KBM-7 (cell line): ENCODE data around the gene PPM1N.

Experiments
- DNase-seq: peaks from one replicate; pipeline ENCODE4 v3.0.0-alpha.2; 2015
- in situ Hi-C: fragments of 300-500 bp; cut with MboI; formaldehyde crosslinking; loops from 2 replicates; pipeline ENCODE4 v1.14.3; 2020; ENCODE audit warnings: low sequenced_read_pairs, low pct_unique_long_range_greater_than_20kb, mixed read lengths

PPM1N gene

DNA sequence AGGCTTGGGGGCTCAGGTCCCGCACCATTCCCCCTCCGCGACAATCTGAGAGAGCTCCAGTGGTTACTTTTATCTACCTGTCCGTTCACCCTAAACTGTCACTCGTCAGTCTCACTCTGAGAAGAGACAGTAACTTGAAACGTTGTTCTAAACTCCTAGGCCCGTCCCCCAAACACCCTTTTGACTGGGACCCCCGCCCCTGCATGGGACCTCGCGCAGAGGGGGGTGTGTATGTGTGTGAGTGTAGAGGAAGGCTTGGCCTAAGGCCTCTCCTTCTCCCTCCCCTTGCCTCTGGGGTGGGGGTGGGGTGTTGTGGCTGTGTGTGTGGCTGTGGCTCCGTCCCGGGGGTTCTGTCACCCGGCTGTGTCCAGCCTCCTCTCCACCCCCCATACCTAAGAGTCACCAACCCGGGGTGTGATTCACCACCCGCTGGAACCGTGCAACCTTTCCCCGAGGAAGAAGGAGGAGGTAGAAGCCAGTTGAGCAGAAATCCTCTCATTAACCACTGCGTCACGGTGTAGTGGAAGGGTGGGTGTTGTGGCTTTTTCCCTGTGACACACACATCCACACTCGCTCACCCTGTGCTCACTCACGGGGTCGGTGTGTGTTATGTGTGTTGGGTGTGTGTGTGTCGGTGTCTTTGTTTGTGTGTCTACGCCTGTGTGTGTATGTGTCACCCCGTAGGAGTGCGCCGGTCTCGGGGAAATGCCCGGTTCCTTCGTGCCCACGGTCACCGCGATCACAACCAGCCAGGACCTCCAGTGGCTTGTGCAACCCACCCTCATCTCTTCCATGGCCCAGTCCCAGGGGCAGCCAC, 28.1 kb upstream of the PPM1N start:
- in situ Hi-C loops: no loop called here
- DNase-seq: peak; percentile 23

DNA sequence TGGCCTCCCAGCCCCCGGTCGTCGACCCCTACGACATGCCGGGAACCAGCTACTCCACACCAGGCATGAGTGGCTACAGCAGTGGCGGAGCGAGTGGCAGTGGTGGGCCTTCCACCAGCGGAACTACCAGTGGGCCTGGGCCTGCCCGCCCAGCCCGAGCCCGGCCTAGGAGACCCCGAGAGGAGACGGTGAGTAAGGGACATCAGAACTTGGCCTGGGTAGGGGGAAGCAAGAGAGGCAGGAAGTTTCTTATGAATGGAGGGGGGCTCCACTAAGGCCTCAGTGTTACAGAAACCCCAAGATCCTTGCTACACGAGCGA, 27.5 kb upstream of the PPM1N start:
- DNase-seq: no peak
- in situ Hi-C loops: no loop called here

DNA sequence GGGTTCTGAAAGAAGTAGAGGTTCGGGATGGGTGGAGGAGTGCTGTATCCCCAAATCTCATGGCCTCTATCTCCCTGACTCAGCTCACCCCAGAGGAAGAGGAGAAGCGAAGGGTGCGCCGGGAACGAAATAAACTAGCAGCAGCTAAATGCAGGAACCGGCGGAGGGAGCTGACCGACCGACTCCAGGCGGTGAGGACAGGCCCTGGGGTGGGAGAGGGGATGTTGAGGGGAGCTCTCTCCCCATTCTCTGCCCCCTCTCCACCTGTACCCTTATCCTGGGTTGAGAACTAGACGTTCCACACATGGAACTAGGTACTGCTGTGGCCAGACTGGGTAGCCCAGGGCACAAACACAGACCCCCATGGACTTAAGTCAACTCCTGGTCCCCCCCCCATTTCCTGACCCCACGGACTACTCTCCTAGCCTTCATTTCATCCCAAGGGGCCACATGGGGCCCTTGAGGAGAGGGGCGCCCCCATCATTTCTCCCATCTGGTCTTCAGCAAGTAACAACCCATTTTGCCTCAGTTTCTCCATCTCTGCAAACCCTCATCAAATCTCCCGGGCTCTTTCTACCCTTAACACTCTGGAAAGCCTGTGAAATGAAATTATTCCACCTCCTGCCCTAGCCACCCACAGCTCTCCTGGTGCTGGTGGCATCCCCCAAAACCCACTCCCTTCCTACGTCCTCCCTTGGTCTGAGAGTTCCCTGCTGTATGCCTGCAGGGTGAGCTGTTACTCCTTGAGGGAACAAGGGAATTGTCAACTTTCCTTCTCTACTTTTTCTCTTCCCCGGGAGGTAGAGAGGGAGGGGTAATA, 26.9 kb upstream of the PPM1N start:
- no peak for DNase-seq
- in situ Hi-C loops: no loop called here

DNA sequence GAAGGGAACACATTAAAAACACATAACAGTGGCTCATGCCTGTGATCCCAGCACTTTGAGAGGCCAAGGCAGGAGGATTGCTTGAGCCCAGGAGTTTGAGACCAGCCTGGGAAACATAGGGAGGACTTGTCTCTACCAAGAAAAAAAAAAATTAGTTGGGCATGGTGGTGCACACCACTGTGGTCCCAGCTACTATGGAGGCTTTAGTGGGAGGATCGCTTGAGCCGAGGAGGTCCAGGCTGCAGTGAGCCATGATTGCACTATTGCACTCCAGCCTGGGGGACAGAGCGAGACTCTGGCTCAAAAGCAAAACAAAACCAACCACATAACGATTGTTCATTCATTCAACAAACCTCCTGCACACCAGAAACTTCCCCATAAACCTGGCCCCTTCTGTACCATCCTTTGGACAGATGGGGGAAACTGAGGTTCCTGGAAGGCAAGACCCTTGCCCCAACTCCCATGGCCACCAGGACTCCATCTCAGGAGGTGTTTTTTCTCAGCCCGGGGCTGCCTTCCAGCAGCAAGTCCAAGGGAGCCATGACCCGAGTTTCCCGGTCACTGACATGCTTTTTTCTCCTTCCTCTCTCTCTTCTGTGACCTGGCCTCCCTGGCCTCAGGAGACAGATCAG, 26.2 kb upstream of the PPM1N start:
- no peak for DNase-seq
- in situ Hi-C loops: no loop called here

DNA sequence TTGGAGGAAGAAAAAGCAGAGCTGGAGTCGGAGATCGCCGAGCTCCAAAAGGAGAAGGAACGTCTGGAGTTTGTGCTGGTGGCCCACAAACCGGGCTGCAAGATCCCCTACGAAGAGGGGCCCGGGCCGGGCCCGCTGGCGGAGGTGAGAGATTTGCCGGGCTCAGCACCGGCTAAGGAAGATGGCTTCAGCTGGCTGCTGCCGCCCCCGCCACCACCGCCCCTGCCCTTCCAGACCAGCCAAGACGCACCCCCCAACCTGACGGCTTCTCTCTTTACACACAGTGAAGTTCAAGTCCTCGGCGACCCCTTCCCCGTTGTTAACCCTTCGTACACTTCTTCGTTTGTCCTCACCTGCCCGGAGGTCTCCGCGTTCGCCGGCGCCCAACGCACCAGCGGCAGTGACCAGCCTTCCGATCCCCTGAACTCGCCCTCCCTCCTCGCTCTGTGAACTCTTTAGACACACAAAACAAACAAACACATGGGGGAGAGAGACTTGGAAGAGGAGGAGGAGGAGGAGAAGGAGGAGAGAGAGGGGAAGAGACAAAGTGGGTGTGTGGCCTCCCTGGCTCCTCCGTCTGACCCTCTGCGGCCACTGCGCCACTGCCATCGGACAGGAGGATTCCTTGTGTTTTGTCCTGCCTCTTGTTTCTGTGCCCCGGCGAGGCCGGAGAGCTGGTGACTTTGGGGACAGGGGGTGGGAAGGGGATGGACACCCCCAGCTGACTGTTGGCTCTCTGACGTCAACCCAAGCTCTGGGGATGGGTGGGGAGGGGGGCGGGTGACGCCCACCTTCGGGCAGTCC, 25.5 kb upstream of the PPM1N start:
- no peak for DNase-seq
- in situ Hi-C loops: no loop called here

DNA sequence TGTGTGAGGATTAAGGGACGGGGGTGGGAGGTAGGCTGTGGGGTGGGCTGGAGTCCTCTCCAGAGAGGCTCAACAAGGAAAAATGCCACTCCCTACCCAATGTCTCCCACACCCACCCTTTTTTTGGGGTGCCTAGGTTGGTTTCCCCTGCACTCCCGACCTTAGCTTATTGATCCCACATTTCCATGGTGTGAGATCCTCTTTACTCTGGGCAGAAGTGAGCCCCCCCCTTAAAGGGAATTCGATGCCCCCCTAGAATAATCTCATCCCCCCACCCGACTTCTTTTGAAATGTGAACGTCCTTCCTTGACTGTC, 24.9 kb upstream of the PPM1N start:
- in situ Hi-C loops: no loop called here
- no peak for DNase-seq

DNA sequence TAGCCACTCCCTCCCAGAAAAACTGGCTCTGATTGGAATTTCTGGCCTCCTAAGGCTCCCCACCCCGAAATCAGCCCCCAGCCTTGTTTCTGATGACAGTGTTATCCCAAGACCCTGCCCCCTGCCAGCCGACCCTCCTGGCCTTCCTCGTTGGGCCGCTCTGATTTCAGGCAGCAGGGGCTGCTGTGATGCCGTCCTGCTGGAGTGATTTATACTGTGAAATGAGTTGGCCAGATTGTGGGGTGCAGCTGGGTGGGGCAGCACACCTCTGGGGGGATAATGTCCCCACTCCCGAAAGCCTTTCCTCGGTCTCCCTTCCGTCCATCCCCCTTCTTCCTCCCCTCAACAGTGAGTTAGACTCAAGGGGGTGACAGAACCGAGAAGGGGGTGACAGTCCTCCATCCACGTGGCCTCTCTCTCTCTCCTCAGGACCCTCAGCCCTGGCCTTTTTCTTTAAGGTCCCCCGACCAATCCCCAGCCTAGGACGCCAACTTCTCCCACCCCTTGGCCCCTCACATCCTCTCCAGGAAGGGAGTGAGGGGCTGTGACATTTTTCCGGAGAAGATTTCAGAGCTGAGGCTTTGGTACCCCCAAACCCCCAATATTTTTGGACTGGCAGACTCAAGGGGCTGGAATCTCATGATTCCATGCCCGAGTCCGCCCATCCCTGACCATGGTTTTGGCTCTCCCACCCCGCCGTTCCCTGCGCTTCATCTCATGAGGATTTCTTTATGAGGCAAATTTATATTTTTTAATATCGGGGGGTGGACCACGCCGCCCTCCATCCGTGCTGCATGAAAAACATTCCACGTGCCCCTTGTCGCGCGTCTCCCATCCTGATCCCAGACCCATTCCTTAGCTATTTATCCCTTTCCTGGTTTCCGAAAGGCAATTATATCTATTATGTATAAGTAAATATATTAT, 24.3 kb upstream of the PPM1N start:
- DNase-seq: no peak
- in situ Hi-C loops: no loop called here

DNA sequence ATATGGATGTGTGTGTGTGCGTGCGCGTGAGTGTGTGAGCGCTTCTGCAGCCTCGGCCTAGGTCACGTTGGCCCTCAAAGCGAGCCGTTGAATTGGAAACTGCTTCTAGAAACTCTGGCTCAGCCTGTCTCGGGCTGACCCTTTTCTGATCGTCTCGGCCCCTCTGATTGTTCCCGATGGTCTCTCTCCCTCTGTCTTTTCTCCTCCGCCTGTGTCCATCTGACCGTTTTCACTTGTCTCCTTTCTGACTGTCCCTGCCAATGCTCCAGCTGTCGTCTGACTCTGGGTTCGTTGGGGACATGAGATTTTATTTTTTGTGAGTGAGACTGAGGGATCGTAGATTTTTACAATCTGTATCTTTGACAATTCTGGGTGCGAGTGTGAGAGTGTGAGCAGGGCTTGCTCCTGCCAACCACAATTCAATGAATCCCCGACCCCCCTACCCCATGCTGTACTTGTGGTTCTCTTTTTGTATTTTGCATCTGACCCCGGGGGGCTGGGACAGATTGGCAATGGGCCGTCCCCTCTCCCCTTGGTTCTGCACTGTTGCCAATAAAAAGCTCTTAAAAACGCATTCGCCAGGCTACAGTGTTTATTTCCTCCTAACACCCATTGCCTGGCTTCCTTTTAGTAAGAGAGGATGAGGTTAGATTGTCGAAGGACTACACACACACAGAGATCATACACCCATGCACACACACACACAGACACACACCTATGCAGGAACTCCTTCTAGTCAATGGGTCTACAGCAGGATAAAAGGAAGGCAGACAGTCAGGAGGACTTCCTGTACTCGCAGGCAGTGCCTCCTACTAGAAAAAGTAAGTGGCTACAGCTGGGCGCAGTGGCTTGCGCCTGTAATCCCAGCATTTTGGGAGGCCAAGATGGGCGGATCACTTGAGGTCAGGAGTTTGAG, 23.4 kb upstream of the PPM1N start:
- in situ Hi-C loops: no loop called here
- DNase-seq: no peak

DNA sequence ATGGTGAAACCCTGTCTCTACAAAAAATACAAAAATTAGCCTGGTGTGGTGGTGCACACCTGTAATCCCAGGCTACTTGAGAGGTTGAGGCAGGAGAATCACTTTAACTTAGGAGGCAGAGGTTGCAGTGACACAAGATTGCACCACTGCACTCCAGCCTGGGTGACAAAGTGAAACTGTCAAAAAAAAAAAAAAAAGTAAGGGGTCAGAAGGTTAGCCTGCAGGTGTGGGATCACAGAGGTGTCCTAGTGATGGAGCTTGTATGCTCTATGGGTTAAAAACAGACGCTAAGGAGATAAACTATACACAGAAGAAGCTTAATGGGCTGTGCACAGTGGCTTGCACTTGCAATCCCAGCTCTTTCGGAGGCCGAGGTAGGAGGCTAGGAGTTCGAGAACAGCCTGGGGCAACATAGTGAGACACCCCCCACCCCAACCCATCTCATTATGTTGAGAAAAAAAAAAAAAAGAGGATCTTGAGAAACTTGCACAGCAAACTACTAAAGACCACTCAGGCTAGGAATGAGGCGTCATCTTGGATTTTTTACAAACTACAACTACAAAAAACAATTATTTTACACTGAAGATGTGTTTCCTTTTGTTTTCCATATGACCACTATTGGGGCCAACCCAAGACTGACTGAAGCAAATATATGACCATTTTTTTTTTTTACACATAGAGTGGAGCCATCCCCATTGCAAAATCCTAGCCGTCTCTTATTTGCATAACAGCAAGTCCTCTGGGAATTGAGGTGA, 22.5 kb upstream of the PPM1N start:
- no peak for DNase-seq
- in situ Hi-C loops: no loop called here

DNA sequence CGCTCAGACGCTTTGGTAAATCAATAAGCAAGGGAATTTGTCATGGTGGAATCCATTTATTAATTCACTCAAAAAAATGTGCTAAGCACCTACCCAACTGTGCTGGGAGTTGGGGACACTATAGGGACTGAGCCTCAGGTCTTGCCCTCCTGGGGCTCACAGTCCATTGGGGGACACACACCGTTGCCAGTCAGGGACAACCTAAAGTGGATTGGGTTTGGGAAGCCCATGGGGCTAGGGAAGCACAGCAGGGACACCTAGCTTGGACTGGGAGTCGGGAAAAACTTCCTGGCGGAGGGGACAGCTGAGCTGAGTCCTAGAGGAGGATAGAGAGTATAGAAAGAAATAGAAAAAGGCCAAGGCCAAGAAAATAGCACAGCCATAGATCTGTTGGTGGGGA, 21.9 kb upstream of the PPM1N start:
- DNase-seq: no peak
- in situ Hi-C loops: no loop called here

DNA sequence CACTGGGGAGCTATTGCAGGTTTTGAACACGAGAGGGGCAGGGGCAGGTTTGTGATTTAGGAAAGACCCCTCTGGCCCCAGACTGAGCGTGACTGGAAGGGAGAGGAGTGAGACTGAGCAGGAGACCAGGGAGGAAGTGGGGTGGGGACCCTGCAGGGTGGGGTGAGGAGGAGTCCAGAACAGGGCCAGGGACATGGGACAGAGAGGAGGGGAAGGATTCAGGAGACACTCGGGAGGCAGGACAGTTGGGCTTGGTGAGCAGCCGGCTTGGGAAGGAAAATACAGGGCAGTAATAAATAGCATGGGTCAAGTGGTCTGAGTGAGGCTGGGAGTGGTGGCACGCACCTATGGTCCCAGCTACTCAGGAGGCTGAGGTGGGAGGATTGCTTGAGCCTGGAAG, 21.1 kb upstream of the PPM1N start:
- DNase-seq: no peak
- in situ Hi-C loops: no loop called here

DNA sequence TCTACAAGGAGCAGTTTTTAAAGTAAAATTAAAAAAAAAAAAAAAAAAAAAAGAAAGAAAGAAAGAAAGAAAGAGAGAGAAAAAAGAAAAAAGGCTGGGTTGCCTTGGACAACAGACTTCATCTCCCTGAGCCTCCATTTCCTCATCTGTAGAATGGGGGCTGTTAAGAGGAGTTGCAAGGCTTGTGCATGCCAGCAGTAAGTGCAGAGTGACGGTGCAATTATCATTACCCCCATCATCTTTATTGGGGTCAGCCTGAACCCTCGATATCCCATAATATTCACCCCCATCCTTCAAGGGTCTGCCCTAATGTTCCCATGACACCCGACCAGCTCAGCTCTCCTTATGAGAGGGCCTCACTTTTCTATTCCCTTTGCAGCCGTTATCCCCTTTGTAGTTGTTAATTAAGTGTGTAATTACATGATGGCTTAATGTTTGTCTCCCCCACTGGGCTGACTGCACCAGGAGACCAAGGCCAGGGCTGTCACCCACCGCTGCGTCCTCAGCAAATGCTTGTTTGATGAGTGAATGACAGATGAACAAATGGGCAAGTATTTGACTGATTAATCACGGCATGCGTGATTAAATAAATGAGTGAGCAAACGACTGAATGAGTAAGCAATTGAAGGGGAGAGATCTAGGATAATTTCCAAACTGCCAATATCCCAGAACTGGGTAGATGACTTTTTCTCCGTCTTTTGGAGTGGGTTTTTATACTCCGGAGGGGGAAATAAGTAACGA, 20.4 kb upstream of the PPM1N start:
- in situ Hi-C loops: no loop called here
- DNase-seq: no peak

DNA sequence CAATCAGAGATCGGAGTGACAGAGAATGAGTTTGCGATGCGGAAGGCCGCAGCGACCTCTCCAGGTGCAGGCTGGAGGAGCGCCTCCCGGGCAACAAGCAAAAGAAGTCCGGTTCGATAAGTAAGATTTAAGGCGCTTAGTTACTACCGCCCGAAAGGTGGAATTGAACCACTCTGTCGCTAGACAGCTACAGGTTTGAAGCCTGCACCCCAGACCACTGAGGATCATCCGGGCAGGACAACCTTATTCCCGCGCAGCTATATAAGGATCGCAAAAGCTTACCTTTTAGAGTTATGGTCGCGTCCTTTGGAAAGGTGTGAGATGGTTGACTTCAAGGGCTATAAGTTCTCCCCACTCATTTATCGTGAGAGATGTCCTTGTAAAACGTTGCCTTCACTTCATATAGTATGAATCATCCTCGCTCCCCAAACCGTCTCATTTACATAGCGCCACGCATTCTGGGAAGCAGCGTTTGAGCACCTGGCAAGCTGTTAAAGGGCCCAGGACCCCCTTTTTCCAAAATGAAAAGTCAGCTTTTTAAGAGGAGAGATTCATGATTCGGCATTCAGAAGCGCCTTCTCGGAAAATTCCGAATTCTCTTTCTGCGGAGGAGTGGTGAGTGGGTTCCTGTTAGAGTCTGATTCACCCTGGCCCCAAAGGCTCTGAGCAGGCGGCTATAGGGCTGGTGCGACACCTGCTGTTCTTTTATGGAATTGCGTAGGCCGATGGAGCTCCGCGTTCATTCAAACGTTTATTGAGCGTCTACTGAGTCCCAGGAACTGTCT, 19.6 kb upstream of the PPM1N start:
- in situ Hi-C loops: no loop called here
- peak; percentile 96 for DNase-seq

DNA sequence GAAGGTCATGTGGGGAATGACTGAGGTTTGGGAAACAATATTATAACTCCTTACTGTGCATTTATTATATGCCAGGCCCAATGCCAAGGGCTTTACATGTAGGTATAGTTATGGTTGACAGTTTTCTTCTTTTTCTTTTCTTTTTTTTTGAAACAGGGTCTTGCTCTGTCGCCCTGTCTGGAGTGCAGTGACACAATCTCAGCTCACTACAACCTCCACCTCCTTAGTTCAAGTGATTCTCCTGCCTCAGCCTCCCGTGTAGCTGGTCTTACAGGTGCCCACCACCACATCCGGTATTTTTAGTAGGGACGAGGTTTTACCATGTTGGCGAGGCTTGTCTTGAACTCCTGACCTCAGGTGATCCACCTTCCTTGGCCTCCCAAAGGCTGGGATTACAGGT, 15.2 kb upstream of the PPM1N start:
- in situ Hi-C loops: no loop called here
- DNase-seq: no peak

DNA sequence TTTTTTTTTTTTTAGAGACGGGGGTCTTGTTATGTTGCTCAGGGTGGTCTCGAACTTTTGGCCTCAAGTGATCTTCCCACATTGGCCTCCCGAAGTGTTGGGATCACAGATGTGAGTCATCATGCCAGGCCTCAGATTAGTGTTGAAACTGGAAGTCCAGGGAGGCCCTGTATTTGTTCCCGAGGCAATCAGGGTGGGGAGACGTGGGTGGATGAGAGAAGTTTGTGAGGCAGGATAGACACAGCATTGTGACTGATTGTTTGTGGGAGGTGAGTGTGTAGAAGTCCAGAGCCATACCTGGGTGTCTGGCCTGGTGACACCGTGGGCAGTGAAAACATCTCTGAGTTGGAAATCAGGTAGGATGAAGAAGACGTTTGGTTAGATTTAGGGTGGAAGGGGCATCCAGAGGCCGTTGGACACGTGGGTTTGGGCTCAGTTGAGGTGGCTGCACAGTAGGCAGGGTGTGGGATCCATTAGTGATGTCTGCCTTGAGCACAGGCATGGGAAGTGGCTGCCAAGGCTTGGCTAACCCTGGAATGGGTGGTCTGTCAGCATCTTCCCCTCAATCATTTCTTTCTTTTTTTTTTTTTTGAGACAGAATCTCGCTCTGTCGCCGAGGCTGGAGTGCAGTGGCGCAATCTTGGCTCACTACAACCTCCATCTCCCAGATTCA, 13.8 kb upstream of the PPM1N start:
- in situ Hi-C loops: no loop called here

More for the DNA sequence above, 13.8 kb upstream of the PPM1N start:
- no peak for DNase-seq
